Measurements from ENCODE around the gene LYRM9. TPM values are rescaled to one million over a fixed set of nuclear protein-coding genes. Genes with fewer than 3 reads are reported as not detected.

The LYRM9 gene
- total RNA-seq (2013), result 4.5 TPM
- polyA plus RNA-seq, result 1 to 10 TPM; 5.9 to 7.6 (median 6.3) TPM
- 2.5 and 3.0 TPM in 2 replicates for polyA minus RNA-seq
- 0.06 to 2.9 (median 0.98) reads per million in 11 experiments for total RNA-seq

GRCh38 chr17:27892866-27893769, at the start of gene LYRM9:
Gene LYRM9 (minus strand): TSS chr17:27893365. CDS start chr17:27882694, 10,671 bp downstream.
- under 1% methylated on average over 65 of the region's 75 CpGs for WGBS (ENCODE audit: insufficient coverage)

More at GRCh38 chr17:27892866-27893769, at the start of gene LYRM9:
- Mint-ChIP-seq H3K4me3 (peak within 1 kb of the TSS; percentile 73 to 89), H3K9me3 (no peaks in the 10 kb centered on the region), H3K36me3 (no peaks in the 10 kb centered on the region), H3K27me3 (ENCODE audit: low read depth in 3 of 3) (no peaks in the 10 kb centered on the region), H3K4me1 (peaks cover 19% of the 10 kb centered on the region), H3K27ac (peak within 1 kb of the TSS; percentile 57 to 76 (median 74))
- peaks cover 20 to 23% of the 10 kb centered on the region in 2 donors for H3K4me1 ChIP-seq (ENCODE audit: control insufficient read depth in 1 of 2, insufficient read depth in 2 of 2, low read length in 2 of 2)
- peak; percentile 99 for TF ChIP-seq CTCF (IDR thresholded peaks at IDR 0.05)
- H3K9ac ChIP-seq (ENCODE audit: insufficient read depth, low read length, poor library complexity, severe bottlenecking), result peak within 1 kb of the TSS; percentile 75
- no peaks in the 10 kb centered on the region for H3K79me2 ChIP-seq (ENCODE audit: insufficient read depth, low read length)
- no peaks in the 10 kb centered on the region for H3K36me3 ChIP-seq (replicated peaks in 1 of 2; ENCODE audit: control insufficient read depth in 1 of 2, insufficient read depth in 2 of 2, low read length in 2 of 2)
- intact Hi-C loops (cut with micrococcal nuclease), result no loop called here
- H4K20me1 ChIP-seq (ENCODE audit: insufficient read depth, low read length), result no peaks in the 10 kb centered on the region
- H3K27ac ChIP-seq (ENCODE audit: low read depth in 1 of 2, low read length in 2 of 2), result peak within 1 kb of the TSS in 1 of 2 donors; percentile 59
- peak within 1 kb of the TSS; percentile 55 to 85 (median 85) for H3K4me3 ChIP-seq (replicated peaks in 1 of 3; ENCODE audit: low read depth in 2 of 3, low read length in 3 of 3)
- peak within 1 kb of the TSS; percentile 86 for H3K4me2 ChIP-seq (replicated peaks; ENCODE audit: extremely low read depth, low read length, poor library complexity, severe bottlenecking)
- H3K27me3 ChIP-seq (ENCODE audit: control insufficient read depth in 2 of 2, insufficient read depth in 2 of 2, low read length in 2 of 2), result no peaks in the 10 kb centered on the region
- DNase-seq, result peak; percentile 83 to 89 (median 86)
- H2AFZ ChIP-seq (ENCODE audit: insufficient read depth, low read depth, low read length, poor library complexity, severe bottlenecking), result peak within 1 kb of the TSS; percentile 99
- H3K9me3 ChIP-seq (replicated peaks in 1 of 2; ENCODE audit: control insufficient read depth in 1 of 2, insufficient read depth in 1 of 2, low read length in 2 of 2), result no peaks in the 10 kb centered on the region
